IMR-90 (cell line): Measurements from ENCODE around the gene CLDN19. TPM values are rescaled to one million over a fixed set of nuclear protein-coding genes. Genes with fewer than 3 reads are reported as not detected.

ENCODE experiments used
- ATAC-seq: fragments of 200-7000 bp; cut with Tn5 transposase; 2 replicates; pipeline ENCODE4 v1.9.1; 2020; ENCODE audit warnings: low read depth, mild to moderate bottlenecking, moderate library complexity
- BruUV-seq: library from RNA; stranded (reverse); fragments of 400-500 nt; replicated peaks from 2 replicates; lab custom pipeline; 2021; lab: Mats Ljungman, UMichigan
- CTCF ChIA-PET: fragments of 300-600 bp; formaldehyde crosslinking; extraction: SDS; loops from one replicate; lab custom pipeline; 2021; ENCODE audit warnings: antibody characterized with exemption; lab: Yijun Ruan, JAX
- POLR2A ChIA-PET: fragments of 300-600 bp; sonication (Branson Sonifier 250); formaldehyde crosslinking; loops from one replicate; lab custom pipeline; 2022; ENCODE audit warnings: antibody characterized with exemption; ENCODE audit not compliant: unreplicated experiment; lab: Charles Lee
- DNase-seq: peaks from one replicate; pipeline ENCODE4 v3.0.0; 2013
- H2AFZ ChIP-seq: replicated peaks from 2 replicates; pipeline ENCODE3; 2013; ENCODE audit warnings: low read length, mild to moderate bottlenecking; ENCODE audit not compliant: poor library complexity
- H2AK5ac ChIP-seq: 2 replicates; pipeline ENCODE4 v1.6.1; 2013; ENCODE audit warnings: low read depth, low read length, inconsistent platforms
- H2AK9ac ChIP-seq: replicated peaks from 2 replicates; pipeline ENCODE3; 2013; ENCODE audit warnings: mild to moderate bottlenecking, low read depth, low read length, moderate library complexity; ENCODE audit not compliant: poor library complexity
- H2BK120ac ChIP-seq: 2 replicates; pipeline ENCODE4 v1.6.1; 2013; ENCODE audit warnings: low read depth, low read length, inconsistent platforms
- H2BK15ac ChIP-seq: 3 replicates; pipeline ENCODE4 v1.6.1; 2013; ENCODE audit warnings: low read depth, low read length, inconsistent platforms
- H2BK20ac ChIP-seq: 2 replicates; pipeline ENCODE4 v1.6.1; 2013; ENCODE audit warnings: low read depth, mild to moderate bottlenecking, inconsistent platforms, low read length, moderate library complexity
- H2BK5ac ChIP-seq: 2 replicates; pipeline ENCODE4 v1.6.1; 2013; ENCODE audit warnings: mild to moderate bottlenecking, low read depth, low read length, inconsistent platforms; ENCODE audit not compliant: poor library complexity, severe bottlenecking
- H3K14ac ChIP-seq: replicated peaks from 2 replicates; pipeline ENCODE4 v1.6.1; 2013; ENCODE audit warnings: low read depth, low read length, inconsistent platforms
- H3K18ac ChIP-seq: 2 replicates; pipeline ENCODE4 v1.6.1; 2013; ENCODE audit warnings: low read depth, low read length, control low read depth
- H3K23ac ChIP-seq: 2 replicates; pipeline ENCODE4 v1.6.1; 2013; ENCODE audit warnings: low read depth, low read length, inconsistent platforms
- H3K27ac ChIP-seq: 2 replicates; pipeline ENCODE4 v1.5.1; 2013; ENCODE audit warnings: mild to moderate bottlenecking, control low read depth, low read length; ENCODE audit not compliant: insufficient read depth
- H3K27me3 ChIP-seq: 2 replicates; pipeline ENCODE4 v1.6.1; 2013; ENCODE audit warnings: low read length; ENCODE audit not compliant: control insufficient read depth, insufficient read depth
- H3K36me3 ChIP-seq: 2 replicates; pipeline ENCODE4 v1.6.1; 2013; ENCODE audit warnings: low read length, mixed read lengths; ENCODE audit not compliant: control insufficient read depth, insufficient read depth
- H3K4ac ChIP-seq: 2 replicates; pipeline ENCODE4 v1.6.1; 2013; ENCODE audit warnings: low read depth, low read length, inconsistent platforms
- H3K4me1 ChIP-seq: 2 replicates; pipeline ENCODE4 v1.6.1; 2013; ENCODE audit warnings: low read length, mixed read lengths; ENCODE audit not compliant: control insufficient read depth, insufficient read depth
- H3K4me2 ChIP-seq: 2 replicates; pipeline ENCODE4 v1.6.1; 2013; ENCODE audit warnings: low read depth, mild to moderate bottlenecking, control low read depth, low read length, moderate library complexity
- H3K4me3 ChIP-seq: 2 replicates; pipeline ENCODE4 v1.5.1; 2013; ENCODE audit warnings: low read depth, mild to moderate bottlenecking, control low read depth, low read length, moderate library complexity; ENCODE audit not compliant: insufficient read depth
- H3K56ac ChIP-seq: 2 replicates; pipeline ENCODE4 v1.6.1; 2013; ENCODE audit warnings: low read length, inconsistent platforms; ENCODE audit not compliant: insufficient read depth; ENCODE audit errors: extremely low read depth
- H3K79me1 ChIP-seq, 2 experiments: 2 replicates each; pipeline ENCODE4 v1.6.1; 2013; ENCODE audit warnings: low read length in 2 of 2, inconsistent platforms in 1 of 2, low read depth in 1 of 2
- H3K9ac ChIP-seq: 2 replicates; pipeline ENCODE4 v1.6.1; 2013; ENCODE audit warnings: low read depth, low read length, control low read depth
- H3K9me1 ChIP-seq: 2 replicates; pipeline ENCODE4 v1.6.1; 2013; ENCODE audit warnings: low read length, inconsistent platforms; ENCODE audit not compliant: insufficient read depth
- H3K9me3 ChIP-seq: 2 replicates; pipeline ENCODE4 v1.6.1; 2013; ENCODE audit warnings: low read length; ENCODE audit not compliant: control insufficient read depth, insufficient read depth
- H4K20me1 ChIP-seq: 2 replicates; pipeline ENCODE4 v1.6.1; 2013; ENCODE audit warnings: low read length, inconsistent platforms; ENCODE audit not compliant: insufficient read depth
- H4K5ac ChIP-seq: 2 replicates; pipeline ENCODE4 v1.6.1; 2013; ENCODE audit warnings: mild to moderate bottlenecking, low read depth, low read length, control low read depth
- H4K8ac ChIP-seq, 2 experiments: 2 replicates each; pipeline ENCODE4 v1.6.1; 2013; ENCODE audit warnings: low read depth in 2 of 2, low read length in 2 of 2, control low read depth in 1 of 2, inconsistent platforms in 1 of 2
- H4K91ac ChIP-seq: 2 replicates; pipeline ENCODE4 v1.6.1; 2013; ENCODE audit warnings: low read depth, low read length, inconsistent platforms; ENCODE audit not compliant: insufficient read depth
- CEBPB ChIP-seq: IDR thresholded peaks from 2 replicates; pipeline ENCODE4 v1.6.1; 2012; ENCODE audit warnings: low read depth, low read length, improper control_type of control experiment
- MXI1 ChIP-seq: IDR thresholded peaks from 2 replicates; pipeline ENCODE4 v1.6.1; 2012; ENCODE audit warnings: low read depth, mild to moderate bottlenecking, low read length, moderate library complexity, borderline replicate concordance
- RFX5 ChIP-seq: IDR thresholded peaks from 2 replicates; pipeline ENCODE4 v1.8.0; 2012; ENCODE audit warnings: low read depth, mild to moderate bottlenecking, low read length, moderate library complexity
- SMC3 ChIP-seq: fragments of 150-350 bp; IDR thresholded peaks from 2 replicates; pipeline ENCODE4 v1.6.1; 2016; ENCODE audit warnings: low read depth, mild to moderate bottlenecking, antibody characterized with exemption, low read length, moderate library complexity
- WGBS, 2 experiments: methylation state at CpG; one replicate each; pipeline versions ENCODE4 v1.1.5 to v1.1.7; 2013; ENCODE audit warnings: missing lambda C conversion rate in 2 of 2; ENCODE audit not compliant: insufficient read length in 1 of 2; ENCODE audit errors: extremely low coverage in 2 of 2; 5-methylcytosine and 5-hydroxymethylcytosine counted together
- dilution Hi-C: fragments of 300-500 bp; cut with HindIII; formaldehyde crosslinking; loops from one replicate; pipeline ENCODE4 v1.14.3; 2018; ENCODE audit warnings: low sequenced_read_pairs; ENCODE audit not compliant: unreplicated experiment
- in situ Hi-C: fragments of 300-500 bp; cut with MboI; formaldehyde crosslinking; loops from 3 replicates; pipeline ENCODE4 v1.14.3; 2019; ENCODE audit warnings: low sequenced_read_pairs, inconsistent platforms, mixed read lengths
- intact Hi-C: fragments of 100-400 bp; cut with micrococcal nuclease; formaldehyde crosslinking; loops from 2 replicates; pipeline ENCODE4 v1.10.0; 2022
- polyA plus RNA-seq, 3 experiments: library from polyadenylated mRNA; depleted of rRNA; stranded (reverse); fragments of >200 nt; gene quantifications; 2 replicates each; pipeline ENCODE4 v1.2.3, GENCODE V29; 2012; ENCODE audit warnings: low replicate concordance in 1 of 3
- total RNA-seq: library from RNA; depleted of rRNA; stranded (reverse); fragments of >200 nt; gene quantifications from 2 replicates; pipeline ENCODE4 v1.2.3, GENCODE V29; 2012

The CLDN19 gene
- total and polyA plus RNA-seq, 2 of the 4 experiments (the other 2 are of a cell fraction): not detected

DNA sequence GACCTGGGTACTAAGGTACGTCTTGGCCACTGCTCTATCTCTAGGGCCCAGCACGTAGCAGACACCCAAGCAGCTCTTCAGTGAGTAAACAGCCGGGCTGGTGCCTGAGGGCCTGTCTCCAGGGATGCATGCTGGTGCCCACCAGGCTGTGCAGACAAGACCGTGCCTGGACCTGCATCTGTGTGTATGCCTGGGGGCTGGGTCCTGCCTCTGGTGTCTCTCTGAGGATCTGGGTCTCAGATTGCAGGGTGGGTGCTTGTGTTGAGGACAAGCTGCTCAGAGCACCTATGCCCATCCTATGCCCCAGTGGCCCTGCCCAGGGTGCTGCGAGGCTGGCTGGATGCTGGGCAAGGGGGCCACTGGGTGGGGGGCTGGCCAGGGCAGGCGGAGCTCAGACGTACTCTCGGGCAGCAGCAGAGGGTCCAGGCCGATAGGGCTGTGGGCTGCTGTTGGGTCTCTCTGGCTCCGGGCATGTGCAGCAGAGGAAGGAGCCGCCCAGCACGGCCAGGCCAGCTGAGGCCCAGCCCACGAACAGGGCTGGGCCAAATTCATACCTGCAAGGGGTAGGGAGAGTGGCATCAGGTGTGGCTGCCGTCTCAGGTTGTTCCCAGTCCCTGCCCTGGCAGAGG is 4.4 kb downstream of the CLDN19 start:
- Histone ChIP-seq H3K18ac (no peak overlapping the region), H4K5ac (no peak overlapping the region), H2AFZ (no peak overlapping the region), H4K8ac (no peak overlapping the region), H3K4me2 (no peak overlapping the region), H3K4me1 (no peaks in the 10 kb centered on the region), H2AK5ac (no peak overlapping the region), H3K56ac (no peak overlapping the region), H4K20me1 (no peaks in the 10 kb centered on the region), H3K27me3 (no peaks in the 10 kb centered on the region; the same call in 1 of the 2 replicates), H3K9me3 (no peaks in the 10 kb centered on the region), H2BK5ac (no peak overlapping the region), H3K14ac (no peak overlapping the region), H3K36me3 (no peaks in the 10 kb centered on the region), H3K9ac (no peak overlapping the region), H3K27ac (no peak overlapping the region), H3K4me3 (no peak overlapping the region), H2BK20ac (no peak overlapping the region), H4K91ac (no peak overlapping the region), H3K9me1 (no peaks in the 10 kb centered on the region), H3K23ac (no peak overlapping the region), H3K4ac (no peak overlapping the region), H2BK120ac (no peak overlapping the region), H3K79me1 (no peaks in the 10 kb centered on the region), H2BK15ac (no peak overlapping the region), H2AK9ac (no peak overlapping the region)
- BruUV-seq: no TSS peak
- dilution Hi-C loops: no loop called here
- intact Hi-C loops: no loop called here
- POLR2A ChIA-PET: no interaction called here
- CTCF ChIA-PET: no interaction called here
- no peak for DNase-seq
- no peak for TF ChIP-seq RFX5
- TF ChIP-seq SMC3: no peak
- no peak for TF ChIP-seq MXI1
- TF ChIP-seq CEBPB: no peak
- in situ Hi-C loops: no loop called here
- 68% methylated on average over 4 of the region's 14 CpGs; no CpG with 5 or more reads in 1 of the 2 experiments for WGBS, 2 experiments
- no peak for ATAC-seq
